Mesothelial cell of epicardium (in vitro differentiated cells): ENCODE measurements around the gene PIGW. TPM values are rescaled to one million over a fixed set of nuclear protein-coding genes. Genes with fewer than 3 reads are reported as not detected.

Experiments
- DNase-seq, 2 experiments: peaks; one replicate each; pipeline ENCODE4 v3.0.0; 2021; ENCODE audit warnings: low spot score in 2 of 2; ENCODE audit not compliant: unreplicated experiment in 2 of 2
- H3K27ac Mint-ChIP-seq: 2 replicates; pipeline ENCODE4 v1.8.0; 2021; ENCODE audit warnings: mixed read lengths
- H3K27me3 Mint-ChIP-seq: 2 replicates; pipeline ENCODE4 v1.8.0; 2021; ENCODE audit warnings: low read depth, mixed read lengths
- H3K36me3 Mint-ChIP-seq: 2 replicates; pipeline ENCODE4 v1.8.0; 2021; ENCODE audit warnings: mixed read lengths
- H3K4me1 Mint-ChIP-seq: 2 replicates; pipeline ENCODE4 v1.8.0; 2021; ENCODE audit warnings: mixed read lengths
- H3K4me3 Mint-ChIP-seq: 2 replicates; pipeline ENCODE4 v1.8.0; 2021; ENCODE audit warnings: mild to moderate bottlenecking, moderate library complexity, mixed read lengths
- H3K9me3 Mint-ChIP-seq: 2 replicates; pipeline ENCODE4 v1.8.0; 2021; ENCODE audit warnings: mixed read lengths
- CTCF ChIP-seq: fragments of 200-600 bp; sonication (generic); IDR thresholded peaks from one replicate; pipeline ENCODE4 v1.5.0; 2021; ENCODE audit warnings: antibody characterized with exemption; ENCODE audit not compliant: unreplicated experiment
- total RNA-seq: library from RNA; stranded (reverse); gene quantifications from 3 replicates; pipeline ENCODE4 v1.2.1, GENCODE V29; 2021

PIGW gene
- total RNA-seq, 1 donor from 2014 or later = 8.8 TPM

GRCh38 chr17:36540696-36541095, 5.9 kb downstream of the PIGW start:
- no peak for DNase-seq
- Mint-ChIP-seq H3K4me3 (no peak overlapping the region), H3K27me3 (no peaks in the 10 kb centered on the region), H3K9me3 (no peaks in the 10 kb centered on the region), H3K4me1 (peaks cover 9% of the 10 kb centered on the region), H3K27ac (no peak overlapping the region), H3K36me3 (peaks cover 4% of the 10 kb centered on the region)
- no peak for TF ChIP-seq CTCF

DNA sequence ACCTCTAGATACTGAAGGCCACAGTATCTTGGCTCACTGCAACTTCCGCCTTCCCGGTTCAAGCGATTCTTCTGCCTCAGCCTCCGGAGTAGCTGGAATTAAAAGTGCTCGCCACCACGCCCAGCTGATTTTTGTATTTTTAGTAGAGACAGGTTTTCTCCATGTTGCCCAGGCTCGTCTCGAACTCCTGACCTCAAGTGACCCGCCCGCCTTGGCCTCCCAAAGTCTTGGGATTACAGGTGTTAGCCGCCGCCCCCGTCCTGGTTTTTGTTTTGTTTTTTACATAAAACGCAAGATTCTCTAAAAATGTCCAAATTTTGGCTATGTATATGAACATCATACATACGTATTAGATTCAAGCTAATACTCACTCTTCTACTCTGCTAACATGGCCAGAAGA, 8.0 kb downstream of the PIGW start:
- no peak for DNase-seq
- H3K36me3 Mint-ChIP-seq = peaks cover 1% of the 10 kb centered on the region
- no peaks in the 10 kb centered on the region for H3K9me3 Mint-ChIP-seq
- H3K4me1 Mint-ChIP-seq = peaks cover 22% of the 10 kb centered on the region
- no peak overlapping the region for H3K27ac Mint-ChIP-seq
- H3K27me3 Mint-ChIP-seq = no peaks in the 10 kb centered on the region
- TF ChIP-seq CTCF = no peak
- no peak overlapping the region for H3K4me3 Mint-ChIP-seq

GRCh38 chr17:36544044-36544306, 9.2 kb downstream of the PIGW start:
- H3K9me3 Mint-ChIP-seq = no peaks in the 10 kb centered on the region
- TF ChIP-seq CTCF = no peak
- DNase-seq = no peak
- no peaks in the 10 kb centered on the region for H3K27me3 Mint-ChIP-seq
- H3K36me3 Mint-ChIP-seq = no peaks in the 10 kb centered on the region
- peak overlapping the region; percentile 100 for H3K27ac Mint-ChIP-seq
- H3K4me3 Mint-ChIP-seq = peak overlapping the region; percentile 96
- H3K4me1 Mint-ChIP-seq = peaks cover 29% of the 10 kb centered on the region

GRCh38 chr17:36544307-36545076, 9.7 kb downstream of the PIGW start, which contains the start of gene GGNBP2:
GGNBP2 (plus strand) TSS chr17:36544919; CDS start chr17:36545725, 806 bp downstream.
- no peaks in the 10 kb centered on the region for H3K27me3 Mint-ChIP-seq
- DNase-seq = peak; percentile 91 to 92
- H3K27ac Mint-ChIP-seq = peak within 1 kb of the TSS; percentile 100
- no peak for TF ChIP-seq CTCF
- H3K4me3 Mint-ChIP-seq = peak within 1 kb of the TSS; percentile 96
- H3K36me3 Mint-ChIP-seq = no peaks in the 10 kb centered on the region
- H3K9me3 Mint-ChIP-seq = no peaks in the 10 kb centered on the region
- peaks cover 29% of the 10 kb centered on the region for H3K4me1 Mint-ChIP-seq

GRCh38 chr17:36545077-36545464, 10.3 kb downstream of the PIGW start:
- peak overlapping the region; percentile 96 for H3K4me3 Mint-ChIP-seq
- H3K36me3 Mint-ChIP-seq = peaks cover under 1% of the 10 kb centered on the region
- peak overlapping the region; percentile 100 for H3K27ac Mint-ChIP-seq
- H3K9me3 Mint-ChIP-seq = no peaks in the 10 kb centered on the region
- H3K27me3 Mint-ChIP-seq = no peaks in the 10 kb centered on the region
- peaks cover 29% of the 10 kb centered on the region for H3K4me1 Mint-ChIP-seq
- DNase-seq = no peak
- no peak for TF ChIP-seq CTCF
